A673 (cell line): ENCODE measurements around the gene CAP1. TPM values are rescaled to one million over a fixed set of nuclear protein-coding genes. Genes with fewer than 3 reads are reported as not detected.

Source experiments
- BruUV-seq: library from RNA; stranded (reverse); fragments of 400-500 nt; replicated peaks from 2 replicates; lab custom pipeline; 2021; lab: Mats Ljungman, UMichigan
- CTCF ChIA-PET: fragments of 300-600 bp; sonication (Branson Sonifier 250); formaldehyde crosslinking; loops from one replicate; lab custom pipeline; 2022; ENCODE audit warnings: antibody characterized with exemption; lab: Charles Lee
- POLR2A ChIA-PET: fragments of 300-600 bp; sonication (Branson Sonifier 250); formaldehyde crosslinking; loops from one replicate; lab custom pipeline; 2022; ENCODE audit warnings: antibody characterized with exemption; ENCODE audit not compliant: low non-redundant PET; lab: Charles Lee
- DNase-seq: peaks from one replicate; pipeline ENCODE4 v3.0.0-alpha.2; 2015; ENCODE audit warnings: low spot score
- H3K27ac ChIP-seq: fragments of 200-600 bp; sonication (generic); 2 replicates; pipeline ENCODE4 v1.5.1; 2016; ENCODE audit warnings: mixed run types, low read depth, mild to moderate bottlenecking, mixed read lengths, antibody characterized with exemption, low read length; ENCODE audit not compliant: poor library complexity, severe bottlenecking
- H3K27me3 ChIP-seq: fragments of 200-600 bp; sonication (generic); replicated peaks from 2 replicates; pipeline ENCODE4 v1.6.1; 2017; ENCODE audit warnings: mixed run types, low read depth, mild to moderate bottlenecking, mixed read lengths, antibody characterized with exemption, low read length; ENCODE audit not compliant: insufficient read depth, poor library complexity
- H3K36me3 ChIP-seq: fragments of 200-600 bp; sonication (generic); 2 replicates; pipeline ENCODE4 v1.6.1; 2016; ENCODE audit warnings: mixed run types, mild to moderate bottlenecking, mixed read lengths, antibody characterized with exemption, low read length; ENCODE audit not compliant: insufficient read depth, poor library complexity, severe bottlenecking
- H3K4me1 ChIP-seq: fragments of 200-600 bp; sonication (generic); 2 replicates; pipeline ENCODE4 v1.6.1; 2017; ENCODE audit warnings: mixed run types, mild to moderate bottlenecking, mixed read lengths, antibody characterized with exemption, low read length; ENCODE audit not compliant: insufficient read depth, poor library complexity, severe bottlenecking
- H3K4me3 ChIP-seq: fragments of 200-600 bp; sonication (generic); 2 replicates; pipeline ENCODE4 v1.5.1; 2016; ENCODE audit warnings: low read depth, mixed run types, mild to moderate bottlenecking, mixed read lengths, low read length; ENCODE audit not compliant: poor library complexity, severe bottlenecking
- H3K9me3 ChIP-seq: fragments of 200-600 bp; sonication (generic); 2 replicates; pipeline ENCODE4 v1.6.1; 2016; ENCODE audit warnings: mixed run types, low read depth, mild to moderate bottlenecking, mixed read lengths, antibody characterized with exemption, low read length; ENCODE audit not compliant: poor library complexity, severe bottlenecking
- CTCF ChIP-seq: fragments of 300-800, 200-600 bp; sonication (generic); conservative IDR thresholded peaks from 2 replicates; pipeline ENCODE4 v1.5.1; 2017; ENCODE audit warnings: low read depth, mild to moderate bottlenecking, antibody characterized with exemption, low read length, moderate library complexity, mixed read lengths
- EZH2 ChIP-seq: fragments of 200-600 bp; sonication (generic); IDR thresholded peaks from 2 replicates; pipeline ENCODE4 v1.6.1; 2017; ENCODE audit warnings: borderline replicate concordance, low read depth, mild to moderate bottlenecking, mixed read lengths, antibody characterized with exemption, low read length; ENCODE audit not compliant: poor library complexity, severe bottlenecking
- intact Hi-C: fragments of 100-400 bp; cut with micrococcal nuclease; formaldehyde crosslinking; loops from one replicate; pipeline ENCODE4 v1.10.0; 2022; ENCODE audit not compliant: unreplicated experiment
- total RNA-seq: library from RNA; stranded (reverse); gene quantifications from 2 replicates; pipeline ENCODE4 v1.2.3, GENCODE V29; 2021

Gene CAP1
- total RNA-seq, 1 experiment from 2014 or later: 285 TPM

GRCh38 chr1:40047276-40047675 is 6.7 kb downstream of the CAP1 start:
- no peak for DNase-seq
- Histone ChIP-seq H3K27me3 (no peaks in the 10 kb centered on the region), H3K4me3 (no peak overlapping the region), H3K36me3 (peaks cover 4% of the 10 kb centered on the region), H3K9me3 (no peaks in the 10 kb centered on the region), H3K27ac (no peak overlapping the region), H3K4me1 (peaks cover 10% of the 10 kb centered on the region)
- intact Hi-C loops: no loop called here
- POLR2A ChIA-PET: no interaction called here
- CTCF ChIA-PET: no interaction called here
- no TSS peak for BruUV-seq
- TF ChIP-seq EZH2 (no peak), CTCF (no peak)

GRCh38 chr1:40047769-40048168 is 7.2 kb downstream of the CAP1 start:
- no TSS peak for BruUV-seq
- Histone ChIP-seq H3K9me3 (no peaks in the 10 kb centered on the region), H3K27me3 (no peaks in the 10 kb centered on the region), H3K4me1 (peaks cover 8% of the 10 kb centered on the region), H3K4me3 (no peak overlapping the region), H3K27ac (no peak overlapping the region), H3K36me3 (peaks cover 4% of the 10 kb centered on the region)
- POLR2A ChIA-PET: no interaction called here
- CTCF ChIA-PET: no interaction called here
- no peak for TF ChIP-seq EZH2
- TF ChIP-seq CTCF: no peak
- DNase-seq: no peak
- intact Hi-C loops: no loop called here

GRCh38 chr1:40049725-40050124 is 9.2 kb downstream of the CAP1 start:
- H3K36me3 ChIP-seq: peaks cover 4% of the 10 kb centered on the region
- intact Hi-C loops: no loop called here

More at GRCh38 chr1:40049725-40050124, 9.2 kb downstream of the CAP1 start:
- BruUV-seq: no TSS peak
- ChIA-PET CTCF (interaction anchor here (0.6 kb wide), 1 partner anchor 235 kb away, joined by 6 read pairs; no protein-coding TSS in a partner anchor), POLR2A (no interaction called here)
- H3K27ac ChIP-seq: peak overlapping the region; percentile 22
- peaks cover 8% of the 10 kb centered on the region for H3K4me1 ChIP-seq
- H3K4me3 ChIP-seq: no peak overlapping the region
- H3K27me3 ChIP-seq: no peaks in the 10 kb centered on the region
- TF ChIP-seq EZH2 (no peak), CTCF (no peak)
- H3K9me3 ChIP-seq: no peaks in the 10 kb centered on the region
- DNase-seq: no peak
